Measurements from ENCODE around the gene KCNK7.

The KCNK7 gene

DNA sequence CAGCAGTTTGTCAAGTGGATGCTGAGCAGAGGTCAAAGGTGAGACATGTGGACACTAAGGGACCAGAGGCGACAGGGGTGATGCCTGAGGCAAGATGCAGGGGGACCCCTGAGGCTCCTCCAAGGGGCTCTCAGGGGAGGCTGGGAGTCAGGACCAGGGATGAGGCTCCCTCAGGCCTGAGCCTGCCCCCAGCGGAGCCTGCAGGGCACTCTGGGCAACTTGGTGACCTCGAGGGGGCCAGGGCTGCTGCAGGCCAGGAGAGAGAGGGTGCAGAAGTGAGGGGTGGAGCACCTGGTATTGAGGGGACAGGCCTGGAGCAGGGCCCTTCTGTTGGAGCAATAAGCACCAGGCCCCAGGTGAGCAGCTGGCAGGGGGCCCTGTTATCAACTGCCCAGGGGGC is 13.7 kb downstream of the KCNK7 start:
- FAIRE-seq = no peak
- no peak for TF ChIP-seq TAF1 (IDR thresholded peaks at IDR 0.05; ENCODE audit: low read depth, low read length)
- no peak for TF ChIP-seq POLR2AphosphoS5 (IDR thresholded peaks at IDR 0.05; ENCODE audit: low read depth, low read length)
- no peak for TF ChIP-seq POLR2A (IDR thresholded peaks at IDR 0.05; ENCODE audit: low read depth, low read length)
- TF ChIP-seq SPI1 (IDR thresholded peaks at IDR 0.05; ENCODE audit: low read depth, low read length) = no peak
- no peak for TF ChIP-seq POU2F2 (IDR thresholded peaks at IDR 0.05; ENCODE audit: low read depth, low read length)
- TF ChIP-seq PAX5 (IDR thresholded peaks at IDR 0.05; ENCODE audit: insufficient read depth, low read length, severe bottlenecking) = no peak

DNA sequence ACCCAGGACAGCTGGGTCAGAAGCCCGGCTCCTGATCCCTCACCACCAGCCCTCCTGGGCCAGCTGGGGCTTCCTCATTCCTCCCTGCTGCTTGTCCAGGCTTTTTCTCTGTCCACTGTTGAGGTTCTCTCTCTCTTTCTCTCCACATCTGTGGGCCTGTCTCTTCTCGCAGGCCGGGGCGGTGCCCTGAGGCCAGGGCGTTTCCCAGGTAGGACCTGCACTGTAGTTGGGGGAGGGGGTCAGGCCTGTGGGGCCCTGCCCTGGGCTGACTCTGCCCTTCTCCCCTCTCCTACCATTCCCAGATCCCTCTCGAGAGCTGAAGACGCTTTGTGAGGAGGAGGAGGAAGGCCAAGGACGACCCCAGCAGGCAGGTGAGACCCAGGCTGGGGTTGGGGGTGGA is 14.8 kb downstream of the KCNK7 start:
- TF ChIP-seq PAX5 (IDR thresholded peaks at IDR 0.05; ENCODE audit: insufficient read depth, low read length, severe bottlenecking) (no peak), POU2F2 (IDR thresholded peaks at IDR 0.05; ENCODE audit: low read depth, low read length) (no peak), SPI1 (IDR thresholded peaks at IDR 0.05; ENCODE audit: low read depth, low read length) (no peak), POLR2AphosphoS5 (IDR thresholded peaks at IDR 0.05; ENCODE audit: low read depth, low read length) (no peak), TAF1 (IDR thresholded peaks at IDR 0.05; ENCODE audit: low read depth, low read length) (no peak), POLR2A (IDR thresholded peaks at IDR 0.05; ENCODE audit: low read depth, low read length) (no peak)
- FAIRE-seq (no peak), DNase-seq (ENCODE audit: insufficient read length, low spot score) (no peak)

More for the DNA sequence above, 13.7 kb downstream of the KCNK7 start:
- DNase-seq (ENCODE audit: insufficient read length, low spot score) = no peak

- DNase-seq (ENCODE audit: insufficient read length, low spot score) = no peak
- no peak for FAIRE-seq
- TF ChIP-seq SPI1 (IDR thresholded peaks at IDR 0.05; ENCODE audit: low read depth, low read length) (no peak), POLR2AphosphoS5 (IDR thresholded peaks at IDR 0.05; ENCODE audit: low read depth, low read length) (no peak), POU2F2 (IDR thresholded peaks at IDR 0.05; ENCODE audit: low read depth, low read length) (no peak), TAF1 (IDR thresholded peaks at IDR 0.05; ENCODE audit: low read depth, low read length) (no peak)
Measured at GRCh38 chr11:65580031-65580692, 15.4 kb downstream of the KCNK7 start.

- FAIRE-seq (no peak), DNase-seq (ENCODE audit: insufficient read length, low spot score) (no peak)
- TF ChIP-seq POLR2A (IDR thresholded peaks at IDR 0.05; ENCODE audit: low read depth, low read length) (no peak), PAX5 (IDR thresholded peaks at IDR 0.05; ENCODE audit: insufficient read depth, low read length, severe bottlenecking) (no peak), SPI1 (IDR thresholded peaks at IDR 0.05; ENCODE audit: low read depth, low read length) (no peak), POU2F2 (IDR thresholded peaks at IDR 0.05; ENCODE audit: low read depth, low read length) (no peak), POLR2AphosphoS5 (IDR thresholded peaks at IDR 0.05; ENCODE audit: low read depth, low read length) (no peak)
Measured at GRCh38 chr11:65579291-65579690, 16.3 kb downstream of the KCNK7 start.

DNA sequence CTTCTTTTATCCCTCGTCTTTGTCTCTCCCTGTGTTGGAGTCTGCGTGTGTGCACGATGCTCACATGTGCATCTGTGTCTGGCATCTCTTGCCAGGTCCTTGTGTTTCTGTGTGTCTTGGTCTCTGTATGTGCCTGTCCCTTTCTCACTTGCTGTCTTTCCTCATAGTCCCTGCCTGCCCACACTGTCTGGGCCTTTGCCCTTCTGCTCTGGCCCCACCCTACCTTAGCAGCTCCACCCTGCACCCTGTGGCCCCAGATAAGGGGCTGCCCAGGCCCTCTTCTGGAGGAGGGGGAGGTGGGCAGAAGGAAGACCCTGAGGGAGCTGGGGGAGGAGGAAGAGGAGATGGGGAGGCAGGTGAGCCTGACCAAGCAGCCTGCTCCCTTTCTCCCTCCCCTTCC is 16.9 kb downstream of the KCNK7 start:
- DNase-seq (ENCODE audit: insufficient read length, low spot score) (no peak), FAIRE-seq (no peak)
- TF ChIP-seq SPI1 (IDR thresholded peaks at IDR 0.05; ENCODE audit: low read depth, low read length) (no peak), POU2F2 (IDR thresholded peaks at IDR 0.05; ENCODE audit: low read depth, low read length) (no peak), POLR2A (IDR thresholded peaks at IDR 0.05; ENCODE audit: low read depth, low read length) (no peak), PAX5 (IDR thresholded peaks at IDR 0.05; ENCODE audit: insufficient read depth, low read length, severe bottlenecking) (no peak), POLR2AphosphoS5 (IDR thresholded peaks at IDR 0.05; ENCODE audit: low read depth, low read length) (no peak), TAF1 (IDR thresholded peaks at IDR 0.05; ENCODE audit: low read depth, low read length) (no peak)

- DNase-seq (ENCODE audit: insufficient read length, low spot score) = no peak
- no peak for FAIRE-seq
- TF ChIP-seq SPI1 (IDR thresholded peaks at IDR 0.05; ENCODE audit: low read depth, low read length) = no peak
- no peak for TF ChIP-seq TAF1 (IDR thresholded peaks at IDR 0.05; ENCODE audit: low read depth, low read length)
- no peak for TF ChIP-seq POU2F2 (IDR thresholded peaks at IDR 0.05; ENCODE audit: low read depth, low read length)
Measured at GRCh38 chr11:65578134-65578533, 17.5 kb downstream of the KCNK7 start.

DNA sequence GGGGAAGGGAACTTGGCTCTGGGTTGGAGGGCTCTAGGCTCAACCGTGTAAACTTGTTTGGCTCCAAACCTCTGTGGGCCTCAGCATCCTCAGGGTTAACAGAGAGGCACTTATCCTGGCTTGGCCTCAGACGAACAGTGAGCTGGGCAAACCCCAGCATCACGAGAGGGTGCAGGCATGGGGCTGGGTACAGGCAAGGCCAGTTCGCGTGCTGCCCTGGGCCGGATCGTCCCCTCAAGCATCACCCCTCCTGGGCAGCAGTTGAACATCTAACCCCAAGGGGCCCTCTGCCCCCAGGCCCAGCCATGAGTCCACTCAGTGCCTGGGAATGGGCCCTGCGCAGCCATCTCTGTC is 17.9 kb downstream of the KCNK7 start:
- TF ChIP-seq SPI1 (IDR thresholded peaks at IDR 0.05; ENCODE audit: low read depth, low read length) (no peak), TAF1 (IDR thresholded peaks at IDR 0.05; ENCODE audit: low read depth, low read length) (no peak), PAX5 (IDR thresholded peaks at IDR 0.05; ENCODE audit: insufficient read depth, low read length, severe bottlenecking) (no peak), POU2F2 (IDR thresholded peaks at IDR 0.05; ENCODE audit: low read depth, low read length) (no peak), POLR2AphosphoS5 (IDR thresholded peaks at IDR 0.05; ENCODE audit: low read depth, low read length) (no peak), POLR2A (IDR thresholded peaks at IDR 0.05; ENCODE audit: low read depth, low read length) (no peak)
- no peak for FAIRE-seq
- DNase-seq (ENCODE audit: insufficient read length, low spot score) = no peak

DNA sequence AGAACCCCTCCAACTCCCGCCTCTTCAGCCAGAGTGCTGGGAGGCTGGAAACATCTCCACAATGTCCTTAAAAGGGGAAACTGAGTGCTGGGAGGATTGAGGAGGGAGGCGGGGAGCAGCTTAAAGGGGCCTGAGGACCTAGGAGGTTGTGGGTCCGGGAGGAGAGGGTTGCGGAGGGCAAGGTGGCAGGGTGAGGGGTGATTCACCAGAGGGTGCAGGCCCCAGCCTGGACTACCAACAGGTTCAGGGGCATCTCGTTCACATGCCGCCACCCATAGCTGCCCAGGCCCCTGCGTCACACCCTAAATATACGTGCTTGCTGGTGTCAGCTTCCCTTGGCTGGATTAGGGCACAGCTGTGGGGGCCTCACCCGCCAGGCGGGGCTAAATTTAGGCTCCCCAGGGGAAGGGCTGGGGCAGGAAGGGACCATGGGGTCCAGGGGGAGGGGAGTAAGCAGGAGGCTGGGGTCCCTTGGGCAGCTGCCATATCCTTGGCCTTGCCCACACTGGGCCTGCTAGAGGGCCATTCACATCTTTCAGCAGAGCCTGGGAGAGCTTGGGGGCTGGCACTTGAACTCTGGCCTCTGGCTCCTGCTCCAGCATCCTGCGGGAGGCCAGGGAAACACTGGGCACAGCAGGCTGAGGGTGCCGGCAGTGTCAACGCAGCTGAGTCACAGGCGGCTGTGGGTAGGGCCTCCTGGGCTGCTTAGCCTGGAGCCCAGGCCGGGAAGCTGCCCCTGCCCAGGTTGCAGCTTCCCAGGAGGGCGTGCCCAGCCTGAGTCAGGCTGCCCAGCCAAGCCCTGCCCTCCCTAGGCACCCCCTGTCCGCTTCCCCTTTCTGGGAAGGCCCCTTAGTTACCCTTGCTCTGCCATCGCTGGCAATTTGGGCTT is 18.5 kb downstream of the KCNK7 start:
- TF ChIP-seq SPI1 (IDR thresholded peaks at IDR 0.05; ENCODE audit: low read depth, low read length) (peak; percentile 68), POLR2AphosphoS5 (IDR thresholded peaks at IDR 0.05; ENCODE audit: low read depth, low read length) (peak; percentile 19; the same call in 1 of the 2 replicates), POLR2A (IDR thresholded peaks at IDR 0.05; ENCODE audit: low read depth, low read length) (no peak), POU2F2 (IDR thresholded peaks at IDR 0.05; ENCODE audit: low read depth, low read length) (no peak), TAF1 (IDR thresholded peaks at IDR 0.05; ENCODE audit: low read depth, low read length) (no peak), PAX5 (IDR thresholded peaks at IDR 0.05; ENCODE audit: insufficient read depth, low read length, severe bottlenecking) (no peak)
- DNase-seq (ENCODE audit: insufficient read length, low spot score) (no peak), FAIRE-seq (peak; percentile 76)

DNA sequence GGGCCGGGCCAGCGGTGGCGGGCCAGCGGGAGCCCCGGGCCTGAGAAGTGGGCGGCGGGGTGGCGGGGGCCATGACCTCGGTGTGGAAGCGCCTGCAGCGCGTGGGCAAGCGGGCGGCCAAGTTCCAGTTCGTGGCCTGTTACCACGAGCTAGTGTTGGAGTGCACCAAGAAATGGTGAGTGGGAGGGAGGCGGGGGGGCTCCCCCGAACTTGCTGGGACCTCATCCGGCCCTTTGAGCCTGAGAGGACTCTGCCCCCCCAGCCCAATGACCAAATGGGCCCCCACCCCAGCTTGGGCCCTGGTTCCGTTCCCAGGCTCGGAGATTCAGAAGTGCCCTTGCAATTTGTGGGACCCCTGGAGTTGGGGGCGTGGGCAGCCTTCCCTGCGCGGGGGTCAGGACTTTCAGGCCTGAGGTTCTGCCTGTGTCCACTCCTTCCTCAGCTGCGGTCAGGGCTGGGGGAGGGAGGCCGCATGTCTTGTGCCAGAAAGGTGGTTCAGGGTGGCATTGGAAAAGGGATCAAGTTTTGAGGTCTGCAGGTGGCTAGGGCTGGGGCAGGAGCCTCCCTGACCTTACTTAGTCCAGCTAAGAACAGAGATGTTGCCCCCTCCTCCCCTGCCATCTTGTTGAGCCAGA is 19.3 kb downstream of the KCNK7 start:
- DNase-seq (ENCODE audit: insufficient read length, low spot score) = no peak
- peak; percentile 16 for FAIRE-seq

More for the DNA sequence above, 19.3 kb downstream of the KCNK7 start:
- no peak for TF ChIP-seq TAF1 (IDR thresholded peaks at IDR 0.05; ENCODE audit: low read depth, low read length)
- 0 out of 2 replicates have a peak, but pooled peaks have one; percentile 5 for TF ChIP-seq POLR2A (IDR thresholded peaks at IDR 0.05; ENCODE audit: low read depth, low read length)

Measured in GM12891 (cell line).